NCI-H69 (cell line): Measurements from ENCODE around the gene HBEGF.

Source experiments
- DNase-seq: peaks from one replicate; lab custom pipeline; 2025; lab: John Stamatoyannopoulos, UW

HBEGF gene

GRCh38 chr5:140346348-140347221 lies at the start of gene HBEGF:
HBEGF (minus strand) TSS chr5:140346603; CDS start chr5:140346328, 275 bp downstream.
- peak; percentile 91 for DNase-seq

GRCh38 chr5:140393738-140394137 lies 47.3 kb upstream of the HBEGF start:
- no peak for DNase-seq

- DNase-seq, result no peak
These were observed 45.3 kb upstream of the HBEGF start for GRCh38 chr5:140391732-140392131.

- no peak for DNase-seq
These were observed 44.9 kb upstream of the HBEGF start for GRCh38 chr5:140391312-140391711.

- DNase-seq, result no peak
These were observed 41.6 kb upstream of the HBEGF start for GRCh38 chr5:140388052-140388451.

- DNase-seq, result no peak
These were observed 36.9 kb upstream of the HBEGF start for GRCh38 chr5:140383300-140383699.

- no peak for DNase-seq
These were observed 36.5 kb upstream of the HBEGF start for GRCh38 chr5:140382866-140383265.

- no peak for DNase-seq
These were observed 35.6 kb upstream of the HBEGF start for GRCh38 chr5:140381972-140382371.

- no peak for DNase-seq
These were observed 34.9 kb upstream of the HBEGF start for GRCh38 chr5:140381351-140381750.

- DNase-seq, result peak; percentile 88
These were observed 26.6 kb upstream of the HBEGF start for GRCh38 chr5:140372971-140373487.

- DNase-seq, result no peak
These were observed 25.2 kb upstream of the HBEGF start for GRCh38 chr5:140371356-140372151.

- DNase-seq, result no peak
These were observed 21.0 kb upstream of the HBEGF start for GRCh38 chr5:140367256-140368013.

GRCh38 chr5:140366589-140367255 lies 20.3 kb upstream of the HBEGF start:
- DNase-seq, result no peak

GRCh38 chr5:140365941-140366340 lies 19.5 kb upstream of the HBEGF start:
- DNase-seq, result no peak

GRCh38 chr5:140365282-140365681 lies 18.9 kb upstream of the HBEGF start:
- no peak for DNase-seq

- no peak for DNase-seq
These were observed 18.0 kb upstream of the HBEGF start for GRCh38 chr5:140364472-140364765.

GRCh38 chr5:140363631-140364471 lies 17.4 kb upstream of the HBEGF start:
- DNase-seq, result no peak

GRCh38 chr5:140362875-140363630 lies 16.6 kb upstream of the HBEGF start:
- DNase-seq, result peak; percentile 78

GRCh38 chr5:140362311-140362710 lies 15.9 kb upstream of the HBEGF start:
- DNase-seq, result no peak

- DNase-seq, result no peak
These were observed 15.5 kb upstream of the HBEGF start for GRCh38 chr5:140361901-140362300.
